Astrocyte of the cerebellum (primary cell): ENCODE results near the gene CLSTN3.

Experiments used
- DNase-seq: peaks from one replicate; pipeline ENCODE4 v3.0.0-alpha.2; 2011; ENCODE audit warnings: low read depth
- H3K4me3 ChIP-seq: 2 replicates; pipeline ENCODE4 v1.5.1; 2011; ENCODE audit warnings: mild to moderate bottlenecking, low read depth, low read length, moderate library complexity
- in situ Hi-C: cut with HindIII; loops from 2 replicates; pipeline ENCODE4 v1.10.0; 2017; ENCODE audit warnings: low sequenced_read_pairs
- TF ChIP-seq, protein P1 (sequence below): IDR thresholded peaks from 2 replicates; pipeline ENCODE4 v1.5.1; 2012; ENCODE audit warnings: low read length, low read depth, moderate library complexity, mild to moderate bottlenecking; ENCODE audit errors: missing control alignments

CLSTN3 gene

DNA sequence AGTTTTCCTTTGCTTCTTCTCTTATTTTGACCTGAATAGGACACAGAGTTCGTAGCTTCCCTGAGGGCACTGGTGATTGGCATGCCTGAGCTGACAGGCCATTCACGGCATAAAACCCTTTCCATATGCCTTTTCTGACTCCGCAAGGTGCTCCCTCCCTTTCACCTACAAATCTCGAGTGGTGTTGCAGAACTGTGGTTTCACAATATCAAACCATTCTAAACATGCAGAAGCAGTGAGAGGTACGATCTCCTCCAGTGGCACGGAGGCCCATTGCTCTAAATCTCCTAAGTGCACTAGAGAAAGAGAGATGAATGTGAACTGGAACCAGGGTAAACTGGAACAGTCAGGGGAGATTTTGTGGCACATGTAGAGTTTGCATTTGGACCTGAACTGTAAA lies 23.9 kb downstream of the CLSTN3 start:
- DNase-seq: no peak
- TF ChIP-seq, protein P1, sequence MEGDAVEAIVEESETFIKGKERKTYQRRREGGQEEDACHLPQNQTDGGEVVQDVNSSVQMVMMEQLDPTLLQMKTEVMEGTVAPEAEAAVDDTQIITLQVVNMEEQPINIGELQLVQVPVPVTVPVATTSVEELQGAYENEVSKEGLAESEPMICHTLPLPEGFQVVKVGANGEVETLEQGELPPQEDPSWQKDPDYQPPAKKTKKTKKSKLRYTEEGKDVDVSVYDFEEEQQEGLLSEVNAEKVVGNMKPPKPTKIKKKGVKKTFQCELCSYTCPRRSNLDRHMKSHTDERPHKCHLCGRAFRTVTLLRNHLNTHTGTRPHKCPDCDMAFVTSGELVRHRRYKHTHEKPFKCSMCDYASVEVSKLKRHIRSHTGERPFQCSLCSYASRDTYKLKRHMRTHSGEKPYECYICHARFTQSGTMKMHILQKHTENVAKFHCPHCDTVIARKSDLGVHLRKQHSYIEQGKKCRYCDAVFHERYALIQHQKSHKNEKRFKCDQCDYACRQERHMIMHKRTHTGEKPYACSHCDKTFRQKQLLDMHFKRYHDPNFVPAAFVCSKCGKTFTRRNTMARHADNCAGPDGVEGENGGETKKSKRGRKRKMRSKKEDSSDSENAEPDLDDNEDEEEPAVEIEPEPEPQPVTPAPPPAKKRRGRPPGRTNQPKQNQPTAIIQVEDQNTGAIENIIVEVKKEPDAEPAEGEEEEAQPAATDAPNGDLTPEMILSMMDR: no peak
- H3K4me3 ChIP-seq: no peak overlapping the region
- in situ Hi-C loops: no loop called here

- in situ Hi-C loops: no loop called here
- H3K4me3 ChIP-seq: no peak overlapping the region
- no peak for DNase-seq
- TF ChIP-seq, protein P1: no peak
These were observed 24.8 kb downstream of the CLSTN3 start for GRCh38 chr12:7154901-7155470.

DNA sequence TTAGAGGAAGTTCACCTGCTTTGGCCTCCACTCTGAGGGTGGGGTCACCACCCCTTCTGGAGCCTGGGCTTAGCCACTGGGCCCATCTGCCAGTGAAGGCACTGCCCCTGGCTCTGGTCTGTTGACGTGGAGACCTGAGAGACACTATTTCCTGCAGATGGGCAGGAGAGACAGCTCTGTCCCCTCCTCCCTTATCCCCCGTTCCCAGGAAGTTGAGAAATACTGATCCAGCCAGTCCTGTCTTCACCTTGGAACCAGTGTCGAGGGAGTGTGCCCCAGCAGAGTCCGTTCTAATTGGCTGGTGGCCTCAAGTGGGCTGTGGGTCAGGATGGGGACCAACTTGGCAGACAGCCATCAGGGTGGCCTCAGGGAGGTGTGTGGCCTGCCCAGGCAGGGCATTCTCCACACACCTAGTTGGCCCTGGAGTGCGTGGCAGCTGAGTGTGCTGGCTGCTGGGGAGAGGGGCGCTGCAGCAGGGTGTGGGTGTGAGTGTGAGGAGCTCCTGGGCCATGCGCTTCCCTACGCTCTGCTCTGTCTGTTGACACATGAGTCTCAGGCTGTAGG lies 25.4 kb downstream of the CLSTN3 start:
- no peak for DNase-seq
- in situ Hi-C loops: no loop called here
- no peak overlapping the region for H3K4me3 ChIP-seq
- TF ChIP-seq, protein P1: no peak

DNA sequence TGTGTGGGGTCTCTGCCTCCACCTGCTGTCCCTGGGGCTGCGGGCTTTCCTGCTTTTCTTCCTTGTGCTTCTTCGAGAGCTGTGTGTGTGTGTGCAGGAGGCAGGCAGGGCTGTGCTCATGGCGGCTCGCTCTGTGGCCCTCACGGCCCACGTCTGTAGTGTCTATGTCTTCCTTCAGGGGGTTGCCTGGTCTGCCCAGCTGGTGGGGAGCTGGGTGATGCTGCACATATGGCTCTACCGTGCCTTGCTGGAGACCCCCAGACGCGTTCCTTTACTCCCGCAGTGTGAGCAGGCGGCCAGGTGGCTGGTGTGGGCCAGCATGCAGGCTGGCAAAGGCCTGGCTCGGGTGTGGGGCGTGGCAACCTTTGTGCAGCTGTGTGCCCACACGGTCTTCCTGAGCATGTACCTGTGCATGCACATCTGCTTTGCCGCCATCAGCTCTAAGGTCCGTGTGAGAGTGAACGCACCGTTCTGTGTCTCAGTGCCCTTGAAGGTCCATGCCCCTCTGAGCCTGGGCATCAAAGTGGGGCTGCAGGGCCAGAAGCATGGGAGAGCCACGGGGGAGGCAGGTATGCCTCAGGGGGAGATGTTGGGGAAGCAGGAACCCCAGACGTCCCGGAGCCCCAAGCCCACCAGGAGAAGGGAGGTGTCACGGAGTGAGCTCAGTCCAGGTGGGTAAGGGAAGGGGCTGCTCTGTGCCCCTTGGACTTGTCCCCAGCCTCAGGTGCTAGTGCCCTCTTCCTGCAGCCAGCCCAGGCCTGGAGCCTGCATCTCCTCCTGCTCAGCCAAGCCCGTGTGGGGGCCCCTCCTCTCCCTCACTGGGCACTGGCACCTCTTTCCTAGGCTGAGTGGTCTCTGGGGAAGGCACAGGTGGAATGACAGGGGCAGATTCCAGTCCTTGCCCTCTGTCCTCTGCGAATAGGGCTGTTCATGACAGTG lies 26.4 kb downstream of the CLSTN3 start:
- TF ChIP-seq, protein P1: no peak
- no peak for DNase-seq
- H3K4me3 ChIP-seq: no peak overlapping the region
- in situ Hi-C loops: no loop called here

- in situ Hi-C loops: no loop called here
- TF ChIP-seq, protein P1: no peak
- no peak overlapping the region for H3K4me3 ChIP-seq
- DNase-seq: no peak
These were observed 27.2 kb downstream of the CLSTN3 start for GRCh38 chr12:7157391-7157790.

DNA sequence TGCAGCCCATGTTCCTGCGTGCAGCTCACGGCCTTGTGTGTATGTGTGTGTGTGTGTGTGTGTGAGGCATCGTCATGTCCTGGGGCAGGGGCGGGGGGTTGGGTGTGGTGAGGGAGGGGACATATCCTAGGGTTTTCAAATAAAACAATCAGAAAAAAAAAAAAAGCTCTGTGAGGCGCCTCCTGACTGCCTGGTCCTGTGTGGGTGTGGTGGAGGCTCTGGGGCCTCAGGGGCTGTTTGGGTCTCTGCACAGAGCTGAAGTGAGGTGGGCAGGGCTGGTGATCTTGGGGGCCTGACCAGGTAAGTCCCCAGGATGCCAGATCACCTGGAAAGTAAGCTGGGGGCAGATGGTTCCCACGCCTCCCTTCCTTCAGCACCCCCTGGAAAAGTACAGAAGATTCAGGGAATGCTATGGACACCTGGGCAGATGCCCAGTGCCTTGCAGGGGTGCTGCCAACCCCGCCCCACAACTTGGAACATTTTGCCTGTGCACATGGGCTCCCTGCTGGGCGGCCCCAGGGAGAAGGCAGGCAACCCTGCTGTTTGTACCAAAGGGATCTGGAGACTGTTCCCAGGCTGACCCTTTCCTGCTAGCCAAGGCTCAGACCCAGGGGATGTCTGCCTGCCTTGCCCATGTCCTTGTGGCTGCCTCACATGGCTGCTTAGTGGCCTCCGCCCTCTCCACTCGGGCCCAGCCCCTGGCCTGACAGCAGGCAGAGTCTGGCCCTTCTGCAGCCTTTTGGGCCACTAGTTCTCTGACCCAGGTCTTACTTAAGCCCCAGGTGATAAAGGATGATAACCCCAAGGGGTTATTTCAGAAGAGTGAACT lies 28.8 kb downstream of the CLSTN3 start:
- in situ Hi-C loops: no loop called here
- TF ChIP-seq, protein P1: no peak
- DNase-seq: no peak
- no peak overlapping the region for H3K4me3 ChIP-seq
